CD14-positive monocyte (primary cell): ENCODE data around the gene EXOC4. TPM values are rescaled to one million over a fixed set of nuclear protein-coding genes. Genes with fewer than 3 reads are reported as not detected.

Source experiments
- DNase-seq, 3 donors: peaks; one replicate each; pipeline ENCODE4 v3.0.0-alpha.2; 2011 to 2022
- H2AFZ ChIP-seq: 2 replicates; pipeline ENCODE4 v1.6.0; 2012; ENCODE audit warnings: mild to moderate bottlenecking, low read depth, low read length, inconsistent platforms; ENCODE audit not compliant: insufficient read depth, poor library complexity, severe bottlenecking
- H3K27ac ChIP-seq, 2 donors: 1 replicate in 1 of 2; 2 replicates in 1 of 2; pipeline ENCODE4 v1.5.1; 2012 to 2013; ENCODE audit warnings: low read length in 2 of 2, control low read depth in 1 of 2, inconsistent platforms in 1 of 2, low read depth in 1 of 2, mild to moderate bottlenecking in 1 of 2
- H3K27me3 ChIP-seq, 2 donors: one replicate each; pipeline versions ENCODE4 v1.6.0 to v1.6.1; 2011 to 2013; ENCODE audit warnings: low read length in 2 of 2; ENCODE audit not compliant: control insufficient read depth in 2 of 2, insufficient read depth in 2 of 2
- H3K36me3 ChIP-seq, 2 donors: replicated peaks in 1 of 2; 1 replicate in 1 of 2; 2 replicates in 1 of 2; pipeline versions ENCODE4 v1.5.1 to v1.6.1; 2012 to 2013; ENCODE audit warnings: low read length in 2 of 2, control low read depth in 1 of 2, inconsistent platforms in 1 of 2, mild to moderate bottlenecking in 1 of 2; ENCODE audit not compliant: insufficient read depth in 2 of 2, control insufficient read depth in 1 of 2
- H3K4me1 ChIP-seq, 2 donors: 1 replicate in 1 of 2; 2 replicates in 1 of 2; pipeline versions ENCODE4 v1.5.1 to v1.6.1; 2012 to 2013; ENCODE audit warnings: low read length in 2 of 2, control low read depth in 1 of 2, inconsistent platforms in 1 of 2, mild to moderate bottlenecking in 1 of 2, moderate library complexity in 1 of 2; ENCODE audit not compliant: insufficient read depth in 2 of 2, control insufficient read depth in 1 of 2
- H3K4me2 ChIP-seq: replicated peaks from 2 replicates; pipeline ENCODE3; 2012; ENCODE audit warnings: low read length, moderate library complexity, mild to moderate bottlenecking; ENCODE audit not compliant: poor library complexity, severe bottlenecking; ENCODE audit errors: extremely low read depth
- H3K4me3 ChIP-seq, 3 experiments: fragments of 200-600 bp in 1 of 3; sonication (generic) in 1 of 3; replicated peaks in 1 of 3; 1 replicate in 2 of 3; 2 replicates in 1 of 3; pipeline ENCODE4 v1.5.1; 2011 to 2013; ENCODE audit warnings: low read length in 3 of 3, mild to moderate bottlenecking in 3 of 3, control low read depth in 2 of 3, low read depth in 2 of 3, inconsistent platforms in 1 of 3, moderate library complexity in 1 of 3
- H3K79me2 ChIP-seq: 2 replicates; pipeline ENCODE4 v1.6.0; 2012; ENCODE audit warnings: mild to moderate bottlenecking, control low read depth, inconsistent platforms, low read length, moderate library complexity; ENCODE audit not compliant: insufficient read depth
- H3K9ac ChIP-seq: 2 replicates; pipeline ENCODE4 v1.6.0; 2017; ENCODE audit warnings: low read length, mild to moderate bottlenecking; ENCODE audit not compliant: insufficient read depth, poor library complexity, severe bottlenecking
- H3K9me3 ChIP-seq, 2 donors: replicated peaks in 1 of 2; 1 replicate in 1 of 2; 2 replicates in 1 of 2; pipeline versions ENCODE4 v1.5.1 to v1.6.1; 2012 to 2013; ENCODE audit warnings: low read length in 2 of 2, control low read depth in 1 of 2; ENCODE audit not compliant: control insufficient read depth in 1 of 2, insufficient read depth in 1 of 2
- H4K20me1 ChIP-seq: 2 replicates; pipeline ENCODE4 v1.6.0; 2012; ENCODE audit warnings: mild to moderate bottlenecking, low read length, control low read depth, moderate library complexity; ENCODE audit not compliant: insufficient read depth
- H3K27ac Mint-ChIP-seq, 7 donors: one replicate each; pipeline ENCODE4 v1.8.0; 2020; ENCODE audit warnings: mild to moderate bottlenecking in 7 of 7, mixed read lengths in 7 of 7, moderate library complexity in 6 of 7, inconsistent platforms in 2 of 7
- H3K27me3 Mint-ChIP-seq, 3 donors: one replicate each; pipeline ENCODE4 v1.8.0; 2021 to 2022; ENCODE audit warnings: low read depth in 3 of 3, mild to moderate bottlenecking in 3 of 3, mixed read lengths in 3 of 3, moderate library complexity in 3 of 3, inconsistent platforms in 1 of 3
- H3K36me3 Mint-ChIP-seq, 2 donors: one replicate each; pipeline ENCODE4 v1.8.0; 2020; ENCODE audit warnings: mixed read lengths in 2 of 2, inconsistent platforms in 1 of 2, mild to moderate bottlenecking in 1 of 2
- H3K4me1 Mint-ChIP-seq: one replicate; pipeline ENCODE4 v1.8.0; 2020; ENCODE audit warnings: mild to moderate bottlenecking, mixed read lengths
- H3K4me3 Mint-ChIP-seq, 2 donors: one replicate each; pipeline ENCODE4 v1.8.0; 2020; ENCODE audit warnings: mild to moderate bottlenecking in 2 of 2, mixed read lengths in 2 of 2, moderate library complexity in 1 of 2
- H3K9me3 Mint-ChIP-seq, 7 donors: one replicate each; pipeline ENCODE4 v1.8.0; 2020 to 2022; ENCODE audit warnings: mixed read lengths in 7 of 7, mild to moderate bottlenecking in 6 of 7, moderate library complexity in 6 of 7, inconsistent platforms in 2 of 7
- CTCF ChIP-seq: fragments of 200-600 bp; IDR thresholded peaks from one replicate; pipeline ENCODE4 v1.8.0; 2022; ENCODE audit warnings: antibody characterized with exemption, mild to moderate bottlenecking
- WGBS: methylation state at CpG from one replicate; pipeline ENCODE4 v1.1.5; 2013; ENCODE audit warnings: missing lambda C conversion rate; ENCODE audit not compliant: insufficient coverage; 5-methylcytosine and 5-hydroxymethylcytosine counted together
- intact Hi-C, 2 donors: fragments of 100-400 bp; cut with micrococcal nuclease; formaldehyde crosslinking; loops; one replicate each; pipeline versions ENCODE4 v1.15.0 to v1.15.1; 2023
- polyA plus RNA-seq, 3 donors: library from polyadenylated mRNA; depleted of rRNA in 1 of 3; unstranded in 2 of 3; stranded (reverse) in 1 of 3; fragments of 300-500 nt in 2 of 3; fragments of >200 nt in 1 of 3; fragmentation: Illumina TruSeq in 2 of 3; gene quantifications; 1 replicate in 2 of 3; 2 replicates in 1 of 3; pipeline ENCODE4 v1.2.3, GENCODE V29; 2012 to 2021

Gene EXOC4
- polyA plus RNA-seq, 3 donors = 20.6 to 22.3 (median 22.3) TPM

DNA sequence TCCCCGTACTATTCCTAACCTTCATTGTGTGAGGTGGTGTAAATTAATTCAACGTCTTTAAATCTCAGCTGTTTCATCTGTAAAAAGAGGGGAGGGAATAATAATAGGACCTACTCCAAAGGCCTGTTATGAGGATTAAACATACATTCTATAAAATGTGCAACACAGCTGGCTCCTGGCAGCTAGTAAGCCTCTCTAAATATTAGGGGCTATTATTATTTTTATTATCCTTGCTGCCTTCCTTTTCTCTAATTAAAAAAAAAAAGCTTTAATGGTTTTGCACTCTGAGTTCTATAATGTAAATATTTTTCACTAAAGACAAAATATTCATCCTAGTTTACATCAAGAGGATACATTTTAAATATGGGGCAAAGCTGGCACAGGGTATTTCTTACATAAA, 19.5 kb downstream of the EXOC4 start:
- Histone ChIP-seq H2AFZ (no peak overlapping the region), H3K9ac (no peak overlapping the region), H3K27me3 (no peaks in the 10 kb centered on the region), H3K36me3 (peaks cover 20 to 30% of the 10 kb centered on the region in 2 donors), H3K79me2 (no peaks in the 10 kb centered on the region), H3K4me3 (no peak overlapping the region), H3K27ac (no peak overlapping the region), H3K4me1 (no peaks in the 10 kb centered on the region), H3K4me2 (no peak overlapping the region), H3K9me3 (no peaks in the 10 kb centered on the region), H4K20me1 (no peaks in the 10 kb centered on the region)
- Mint-ChIP-seq H3K9me3 (no peaks in the 10 kb centered on the region), H3K27me3 (no peaks in the 10 kb centered on the region), H3K4me1 (no peaks in the 10 kb centered on the region), H3K27ac (no peak overlapping the region), H3K4me3 (no peak overlapping the region), H3K36me3 (peaks cover 27 to 35% of the 10 kb centered on the region in 2 donors)
- intact Hi-C loops = no loop called here
- TF ChIP-seq CTCF = no peak
- no CpG with 5 or more reads among the region's 2 CpGs for WGBS
- no peak for DNase-seq

GRCh38 chr7:133273227-133273626, 20.3 kb downstream of the EXOC4 start:
- Mint-ChIP-seq H3K27ac (no peak overlapping the region), H3K4me3 (no peak overlapping the region), H3K36me3 (peaks cover 31 to 43% of the 10 kb centered on the region in 2 donors), H3K4me1 (no peaks in the 10 kb centered on the region), H3K27me3 (no peaks in the 10 kb centered on the region), H3K9me3 (peaks cover 0 to under 1% (median 0%) of the 10 kb centered on the region in 7 donors)
- H3K4me2 ChIP-seq = no peak overlapping the region
- no peak overlapping the region for H3K4me3 ChIP-seq
- no peaks in the 10 kb centered on the region for H3K4me1 ChIP-seq
- peaks cover 21 to 39% of the 10 kb centered on the region in 2 donors for H3K36me3 ChIP-seq
- H3K9me3 ChIP-seq = no peaks in the 10 kb centered on the region
- no peak for DNase-seq
- H3K27me3 ChIP-seq = no peaks in the 10 kb centered on the region
- H4K20me1 ChIP-seq = no peaks in the 10 kb centered on the region
- no peak overlapping the region for H2AFZ ChIP-seq
- no CpG with 5 or more reads among the region's 3 CpGs for WGBS
- no peak overlapping the region for H3K9ac ChIP-seq
- H3K27ac ChIP-seq = no peak overlapping the region
- no peak for TF ChIP-seq CTCF
- intact Hi-C loops = no loop called here
- H3K79me2 ChIP-seq = no peaks in the 10 kb centered on the region
